ENCODE results near the gene PAEP. TPM values are rescaled to one million over a fixed set of nuclear protein-coding genes. Genes with fewer than 3 reads are reported as not detected.

Gene PAEP
- total RNA-seq: not detected

DNA sequence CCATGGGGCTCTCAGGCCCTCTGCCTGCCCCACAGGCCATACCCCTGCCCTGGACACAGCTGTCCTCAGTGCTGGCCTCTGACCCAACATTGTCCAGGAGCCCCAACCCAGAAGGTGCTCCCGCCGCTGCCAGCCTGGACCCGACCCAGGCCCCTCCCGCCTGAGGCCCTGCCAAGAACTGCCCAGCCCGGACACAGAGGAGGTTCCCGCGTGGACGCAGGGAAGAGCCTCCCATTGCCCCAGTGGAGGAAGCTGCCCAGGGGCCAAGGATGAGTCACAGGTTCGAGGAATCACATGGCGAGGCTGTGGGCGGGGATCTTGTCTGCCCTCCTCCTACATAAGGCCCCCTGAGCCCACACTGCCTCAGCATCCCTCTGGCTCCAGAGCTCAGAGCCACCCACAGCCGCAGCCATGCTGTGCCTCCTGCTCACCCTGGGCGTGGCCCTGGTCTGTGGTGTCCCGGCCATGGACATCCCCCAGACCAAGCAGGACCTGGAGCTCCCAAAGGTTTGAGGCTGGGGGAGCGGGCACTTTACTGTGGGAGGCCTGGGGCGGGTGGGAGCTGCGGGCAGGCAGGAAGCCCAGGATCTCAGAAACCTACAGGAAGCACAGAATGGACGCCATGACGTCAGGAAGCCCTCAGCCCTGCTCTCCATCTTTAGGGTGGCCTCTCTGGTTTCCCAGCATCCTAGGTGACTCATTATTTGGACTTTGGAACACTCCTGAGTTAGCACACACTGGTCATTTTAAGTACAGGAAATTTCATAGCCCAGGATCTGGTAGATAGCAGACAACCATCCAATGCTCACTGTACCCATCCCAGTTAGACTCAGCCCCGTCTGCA is at the start of gene PAEP:
TSS of gene PAEP (plus strand) at position 366 of the 844 bp plus-strand sequence.
- TF ChIP-seq, protein P1, sequence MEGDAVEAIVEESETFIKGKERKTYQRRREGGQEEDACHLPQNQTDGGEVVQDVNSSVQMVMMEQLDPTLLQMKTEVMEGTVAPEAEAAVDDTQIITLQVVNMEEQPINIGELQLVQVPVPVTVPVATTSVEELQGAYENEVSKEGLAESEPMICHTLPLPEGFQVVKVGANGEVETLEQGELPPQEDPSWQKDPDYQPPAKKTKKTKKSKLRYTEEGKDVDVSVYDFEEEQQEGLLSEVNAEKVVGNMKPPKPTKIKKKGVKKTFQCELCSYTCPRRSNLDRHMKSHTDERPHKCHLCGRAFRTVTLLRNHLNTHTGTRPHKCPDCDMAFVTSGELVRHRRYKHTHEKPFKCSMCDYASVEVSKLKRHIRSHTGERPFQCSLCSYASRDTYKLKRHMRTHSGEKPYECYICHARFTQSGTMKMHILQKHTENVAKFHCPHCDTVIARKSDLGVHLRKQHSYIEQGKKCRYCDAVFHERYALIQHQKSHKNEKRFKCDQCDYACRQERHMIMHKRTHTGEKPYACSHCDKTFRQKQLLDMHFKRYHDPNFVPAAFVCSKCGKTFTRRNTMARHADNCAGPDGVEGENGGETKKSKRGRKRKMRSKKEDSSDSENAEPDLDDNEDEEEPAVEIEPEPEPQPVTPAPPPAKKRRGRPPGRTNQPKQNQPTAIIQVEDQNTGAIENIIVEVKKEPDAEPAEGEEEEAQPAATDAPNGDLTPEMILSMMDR (IDR thresholded peaks at IDR 0.05; ENCODE audit: low read depth): no peak

DNA sequence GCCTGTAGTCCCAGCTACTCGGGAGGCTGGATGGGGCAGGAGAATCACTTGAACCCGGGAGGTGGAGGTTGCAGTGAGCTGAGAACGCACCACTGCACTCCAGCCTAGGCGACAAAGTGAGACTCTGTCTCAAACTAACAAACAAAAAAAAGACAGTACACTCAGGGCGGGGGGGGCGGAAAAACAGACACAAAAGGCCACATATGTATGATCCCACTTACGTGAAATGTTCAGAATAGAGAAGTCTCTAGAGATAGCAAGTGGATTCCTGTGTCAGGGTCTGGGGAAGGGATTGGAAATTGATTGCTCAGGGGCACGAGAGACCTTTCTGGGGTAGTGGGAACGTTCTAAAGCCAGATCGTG is 49.3 kb upstream of the PAEP start:
- TF ChIP-seq, protein P1 (IDR thresholded peaks at IDR 0.05; ENCODE audit: low read depth): no peak

DNA sequence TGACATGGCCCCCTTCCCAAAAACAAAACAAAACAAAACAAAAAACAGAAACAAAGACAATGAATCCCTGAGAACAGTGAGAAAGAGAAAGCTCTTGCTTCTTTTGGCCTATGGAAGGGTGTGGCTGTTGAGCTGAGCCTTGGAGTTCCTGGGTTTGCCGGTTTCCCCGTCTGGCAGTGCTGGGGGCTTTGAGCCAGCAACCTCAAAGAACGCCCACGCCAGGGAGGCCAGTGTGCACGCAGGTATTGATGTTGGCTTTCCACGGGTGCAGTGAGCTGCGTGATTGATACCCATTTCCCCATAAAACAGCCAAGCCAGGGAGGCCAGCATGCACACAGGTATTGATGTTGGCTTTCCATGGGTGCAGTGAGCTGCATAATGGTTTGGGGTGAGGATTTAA is 48.7 kb upstream of the PAEP start:
- TF ChIP-seq, protein P1 (IDR thresholded peaks at IDR 0.05; ENCODE audit: low read depth): no peak

DNA sequence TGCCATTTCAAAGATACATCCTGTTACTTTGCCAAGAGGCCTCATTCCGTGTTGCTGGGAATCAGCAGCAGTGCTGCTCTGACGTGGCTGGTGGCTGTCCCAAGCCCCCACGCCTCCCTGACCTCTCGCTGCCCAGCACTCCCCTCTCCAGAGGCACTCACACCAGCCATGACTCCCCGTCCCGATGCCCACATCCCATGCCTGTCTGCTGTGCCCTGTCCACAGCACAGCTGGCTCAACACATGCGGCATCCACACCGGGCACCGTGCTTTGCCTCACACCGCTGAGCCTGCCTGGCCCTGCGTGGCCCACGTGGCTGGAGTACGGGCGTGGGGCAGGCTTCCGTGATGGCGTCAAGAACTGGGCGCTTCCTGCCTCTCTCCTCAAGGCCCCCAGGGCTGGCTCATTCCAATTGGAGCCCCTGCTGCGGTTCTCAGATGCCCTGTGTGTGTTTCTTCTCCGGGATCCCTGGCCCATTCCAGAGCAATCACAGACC is 48.2 kb upstream of the PAEP start:
- TF ChIP-seq, protein P1 (IDR thresholded peaks at IDR 0.05; ENCODE audit: low read depth): no peak

DNA sequence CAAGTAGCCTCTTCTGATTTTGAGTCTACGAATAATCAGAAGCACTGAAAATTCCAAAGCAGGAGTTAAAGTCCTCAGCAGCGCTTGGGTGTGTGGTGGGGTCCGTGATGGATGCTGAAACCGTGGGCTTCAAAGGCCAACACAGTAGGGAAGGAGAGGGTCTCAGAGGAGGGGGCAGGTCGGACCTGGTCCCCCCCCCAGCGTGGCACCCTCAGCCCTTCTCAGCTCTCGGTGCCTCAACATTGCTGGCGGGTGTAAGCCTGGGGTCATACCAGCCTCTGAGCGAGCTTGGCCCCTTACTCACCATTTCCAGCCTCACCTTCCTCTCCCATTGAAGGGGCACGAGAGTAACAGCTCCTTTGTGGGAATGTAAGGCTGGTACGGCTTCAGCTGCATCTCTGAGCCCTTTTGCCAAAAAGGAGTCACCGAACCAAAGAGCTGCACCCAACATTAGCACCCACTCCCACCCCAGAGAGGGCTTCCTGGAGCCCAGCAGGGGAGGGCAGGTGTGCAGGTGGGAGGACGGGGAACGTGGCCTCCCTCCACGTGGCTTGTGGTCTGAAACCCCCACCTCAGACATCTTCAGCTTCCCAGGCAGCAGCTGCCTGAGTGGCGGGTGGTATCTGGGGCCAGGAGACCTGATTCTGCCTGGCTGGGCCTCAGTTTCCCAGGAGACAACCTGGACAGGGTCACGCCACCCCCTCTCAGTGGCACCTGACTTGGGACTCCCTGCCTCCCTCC is 47.0 kb upstream of the PAEP start:
- TF ChIP-seq, protein P1 (IDR thresholded peaks at IDR 0.05; ENCODE audit: low read depth): no peak

DNA sequence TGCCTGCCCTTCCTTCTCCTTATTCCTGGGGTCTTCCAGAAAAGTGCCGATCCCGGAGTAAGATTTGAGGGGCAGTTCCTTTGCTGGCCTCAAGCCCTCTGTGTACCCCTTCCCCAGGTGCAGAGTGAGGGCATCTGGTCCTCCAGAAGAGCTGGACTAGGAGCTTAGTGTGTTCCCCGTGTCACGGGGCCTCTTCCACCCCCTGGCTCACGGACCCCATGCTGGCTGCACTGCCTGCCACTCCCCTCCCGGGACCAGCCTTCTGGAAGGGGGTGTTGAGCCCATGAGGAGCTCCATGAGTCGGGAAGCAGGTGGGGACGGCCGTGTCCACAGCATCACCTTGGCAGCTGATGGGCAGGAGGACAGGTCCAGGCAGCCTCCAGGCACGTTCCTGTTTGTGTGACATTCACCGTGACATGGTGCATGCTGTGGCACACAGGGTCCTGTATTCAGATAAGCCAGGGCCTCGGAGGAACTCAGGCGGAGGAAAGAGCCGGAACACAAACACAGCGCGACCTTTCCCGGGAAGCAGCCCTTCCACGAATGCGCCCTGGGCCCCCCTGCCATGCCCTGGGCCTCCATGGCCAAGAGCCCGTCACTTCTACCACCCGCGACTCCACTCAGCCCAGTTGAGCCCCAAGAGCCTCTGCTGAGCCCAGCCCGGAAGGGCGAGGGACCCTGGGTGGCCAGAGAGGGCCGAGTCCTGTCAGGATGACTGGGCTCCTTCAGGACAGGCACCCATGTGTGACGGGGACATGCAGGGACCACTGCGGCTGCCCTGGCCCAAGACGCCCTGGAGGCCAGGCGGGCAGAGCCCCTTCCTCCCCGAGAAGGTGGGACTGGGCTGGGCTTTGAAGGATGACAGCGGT is 46.2 kb upstream of the PAEP start:
- TF ChIP-seq, protein P1 (IDR thresholded peaks at IDR 0.05; ENCODE audit: low read depth): no peak
